ENCODE measurements around the gene TTLL8. TPM values are rescaled to one million over a fixed set of nuclear protein-coding genes. Genes with fewer than 3 reads are reported as not detected.
A peak's percentile ranks its signal among the peaks of the same experiment; 100 is the strongest.

Gene TTLL8
- total RNA-seq, 1 donor, result not detected

GRCh38 chr22:50008151-50009040 is 49.7 kb downstream of the TTLL8 start:
- Histone ChIP-seq H2AFZ (ENCODE audit: low read length) (no peak overlapping the region), H3K27ac (ENCODE audit: low read depth, low read length) (no peak overlapping the region)

GRCh38 chr22:50007057-50007511 is 51.0 kb downstream of the TTLL8 start:
- DNase-seq (ENCODE audit: insufficient read length, low spot score, missing footprints), result no peak
- TF ChIP-seq, protein P1, sequence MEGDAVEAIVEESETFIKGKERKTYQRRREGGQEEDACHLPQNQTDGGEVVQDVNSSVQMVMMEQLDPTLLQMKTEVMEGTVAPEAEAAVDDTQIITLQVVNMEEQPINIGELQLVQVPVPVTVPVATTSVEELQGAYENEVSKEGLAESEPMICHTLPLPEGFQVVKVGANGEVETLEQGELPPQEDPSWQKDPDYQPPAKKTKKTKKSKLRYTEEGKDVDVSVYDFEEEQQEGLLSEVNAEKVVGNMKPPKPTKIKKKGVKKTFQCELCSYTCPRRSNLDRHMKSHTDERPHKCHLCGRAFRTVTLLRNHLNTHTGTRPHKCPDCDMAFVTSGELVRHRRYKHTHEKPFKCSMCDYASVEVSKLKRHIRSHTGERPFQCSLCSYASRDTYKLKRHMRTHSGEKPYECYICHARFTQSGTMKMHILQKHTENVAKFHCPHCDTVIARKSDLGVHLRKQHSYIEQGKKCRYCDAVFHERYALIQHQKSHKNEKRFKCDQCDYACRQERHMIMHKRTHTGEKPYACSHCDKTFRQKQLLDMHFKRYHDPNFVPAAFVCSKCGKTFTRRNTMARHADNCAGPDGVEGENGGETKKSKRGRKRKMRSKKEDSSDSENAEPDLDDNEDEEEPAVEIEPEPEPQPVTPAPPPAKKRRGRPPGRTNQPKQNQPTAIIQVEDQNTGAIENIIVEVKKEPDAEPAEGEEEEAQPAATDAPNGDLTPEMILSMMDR (IDR thresholded peaks at IDR 0.05; ENCODE audit: extremely low read depth, low read depth, low read length), result no peak
- Histone ChIP-seq H2AFZ (ENCODE audit: low read length) (no peak overlapping the region), H3K36me3 (ENCODE audit: insufficient read depth, low read length) (no peaks in the 10 kb centered on the region), H3K9me3 (ENCODE audit: low read depth, low read length) (no peaks in the 10 kb centered on the region), H3K4me1 (ENCODE audit: insufficient read depth, low read length) (no peaks in the 10 kb centered on the region), H4K20me1 (ENCODE audit: insufficient read depth, low read length) (no peaks in the 10 kb centered on the region), H3K79me2 (ENCODE audit: insufficient read depth, low read length) (no peaks in the 10 kb centered on the region), H3K4me3 (ENCODE audit: insufficient read depth, low read length) (no peak overlapping the region), H3K4me2 (ENCODE audit: insufficient read depth, low read length) (no peak overlapping the region), H3K27ac (ENCODE audit: low read depth, low read length) (no peak overlapping the region), H3K27me3 (ENCODE audit: insufficient read depth, low read length) (peaks cover 22% of the 10 kb centered on the region)

More at GRCh38 chr22:50008151-50009040, 49.7 kb downstream of the TTLL8 start:
- H3K27me3 ChIP-seq (ENCODE audit: insufficient read depth, low read length), result peaks cover 35% of the 10 kb centered on the region
- no peaks in the 10 kb centered on the region for H3K79me2 ChIP-seq (ENCODE audit: insufficient read depth, low read length)
- H3K36me3 ChIP-seq (ENCODE audit: insufficient read depth, low read length), result no peaks in the 10 kb centered on the region
- TF ChIP-seq, protein P1 (IDR thresholded peaks at IDR 0.05; ENCODE audit: extremely low read depth, low read depth, low read length), result no peak
- H4K20me1 ChIP-seq (ENCODE audit: insufficient read depth, low read length), result no peaks in the 10 kb centered on the region
- no peaks in the 10 kb centered on the region for H3K4me1 ChIP-seq (ENCODE audit: insufficient read depth, low read length)
- H3K4me2 ChIP-seq (ENCODE audit: insufficient read depth, low read length), result no peak overlapping the region
- H3K4me3 ChIP-seq (ENCODE audit: insufficient read depth, low read length), result no peak overlapping the region
- H3K9me3 ChIP-seq (ENCODE audit: low read depth, low read length), result no peaks in the 10 kb centered on the region
- DNase-seq (ENCODE audit: insufficient read length, low spot score, missing footprints), result peak; percentile 76

DNA sequence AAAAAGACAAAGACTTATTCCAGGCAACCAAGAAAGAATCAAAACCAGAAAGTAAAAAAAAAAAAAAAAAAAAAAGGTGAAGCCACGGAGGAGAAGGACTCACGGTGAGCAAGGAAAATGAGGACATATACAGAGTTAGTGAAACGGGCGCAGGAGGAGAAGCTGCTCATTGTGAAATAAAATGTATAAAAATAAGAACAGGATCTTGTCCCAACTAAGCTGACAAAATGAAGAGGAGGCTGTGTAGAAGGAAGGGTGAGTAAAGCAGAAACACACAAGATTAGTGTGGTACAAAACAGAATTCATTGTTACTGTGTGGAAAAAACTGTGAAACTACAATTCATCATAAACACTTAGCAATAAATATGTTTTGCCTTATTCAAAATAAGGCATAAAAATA is 53.2 kb downstream of the TTLL8 start:
- Histone ChIP-seq H3K36me3 (ENCODE audit: insufficient read depth, low read length) (no peaks in the 10 kb centered on the region), H3K79me2 (ENCODE audit: insufficient read depth, low read length) (no peaks in the 10 kb centered on the region), H3K4me3 (ENCODE audit: insufficient read depth, low read length) (no peak overlapping the region), H3K27me3 (ENCODE audit: insufficient read depth, low read length) (peaks cover 11% of the 10 kb centered on the region), H3K4me1 (ENCODE audit: insufficient read depth, low read length) (no peaks in the 10 kb centered on the region), H2AFZ (ENCODE audit: low read length) (no peak overlapping the region), H3K27ac (ENCODE audit: low read depth, low read length) (no peak overlapping the region), H4K20me1 (ENCODE audit: insufficient read depth, low read length) (no peaks in the 10 kb centered on the region), H3K9me3 (ENCODE audit: low read depth, low read length) (no peaks in the 10 kb centered on the region), H3K4me2 (ENCODE audit: insufficient read depth, low read length) (no peak overlapping the region)
- no peak for DNase-seq (ENCODE audit: insufficient read length, low spot score, missing footprints)
- TF ChIP-seq, protein P1 (IDR thresholded peaks at IDR 0.05; ENCODE audit: extremely low read depth, low read depth, low read length), result no peak

DNA sequence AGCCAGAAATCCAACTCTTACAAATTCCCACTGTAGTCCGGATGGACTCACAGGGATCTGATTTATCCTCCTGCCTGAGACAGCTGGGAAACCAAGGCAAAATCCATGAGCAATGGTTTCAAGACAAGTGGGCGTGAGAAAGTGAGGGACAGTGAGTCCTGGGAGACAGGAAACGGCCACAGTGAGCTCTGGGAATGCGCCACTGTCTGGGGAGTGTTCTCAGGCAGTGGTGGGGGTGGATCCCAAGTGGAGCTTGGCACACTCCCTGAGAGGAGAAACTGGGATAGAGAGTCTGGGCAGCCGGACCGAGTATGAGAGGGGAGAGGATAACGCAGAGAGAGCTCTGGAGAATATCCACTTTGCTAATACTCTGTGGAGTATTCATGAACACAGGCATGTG is 55.3 kb downstream of the TTLL8 start:
- no peaks in the 10 kb centered on the region for H3K9me3 ChIP-seq (ENCODE audit: low read depth, low read length)
- DNase-seq (ENCODE audit: insufficient read length, low spot score, missing footprints), result peak; percentile 78
- no peaks in the 10 kb centered on the region for H3K36me3 ChIP-seq (ENCODE audit: insufficient read depth, low read length)
- peaks cover 5% of the 10 kb centered on the region for H3K27me3 ChIP-seq (ENCODE audit: insufficient read depth, low read length)
- H3K27ac ChIP-seq (ENCODE audit: low read depth, low read length), result no peak overlapping the region
- H3K4me3 ChIP-seq (ENCODE audit: insufficient read depth, low read length), result no peak overlapping the region
- TF ChIP-seq, protein P1 (IDR thresholded peaks at IDR 0.05; ENCODE audit: extremely low read depth, low read depth, low read length), result no peak
- H2AFZ ChIP-seq (ENCODE audit: low read length), result no peak overlapping the region
- H3K79me2 ChIP-seq (ENCODE audit: insufficient read depth, low read length), result no peaks in the 10 kb centered on the region
- no peaks in the 10 kb centered on the region for H4K20me1 ChIP-seq (ENCODE audit: insufficient read depth, low read length)
- no peaks in the 10 kb centered on the region for H3K4me1 ChIP-seq (ENCODE audit: insufficient read depth, low read length)
- H3K4me2 ChIP-seq (ENCODE audit: insufficient read depth, low read length), result no peak overlapping the region

All from osteoblast (primary cell).